GM19023 (cell line): ENCODE results near the gene PHOX2A.

ENCODE experiments used
- ATAC-seq: cut with Tn5 transposase; IDR thresholded peaks from one replicate; pipeline ENCODE4 v1.9.1; 2021; ENCODE audit warnings: mild to moderate bottlenecking, moderate library complexity; ENCODE audit not compliant: unreplicated experiment

The PHOX2A gene

DNA sequence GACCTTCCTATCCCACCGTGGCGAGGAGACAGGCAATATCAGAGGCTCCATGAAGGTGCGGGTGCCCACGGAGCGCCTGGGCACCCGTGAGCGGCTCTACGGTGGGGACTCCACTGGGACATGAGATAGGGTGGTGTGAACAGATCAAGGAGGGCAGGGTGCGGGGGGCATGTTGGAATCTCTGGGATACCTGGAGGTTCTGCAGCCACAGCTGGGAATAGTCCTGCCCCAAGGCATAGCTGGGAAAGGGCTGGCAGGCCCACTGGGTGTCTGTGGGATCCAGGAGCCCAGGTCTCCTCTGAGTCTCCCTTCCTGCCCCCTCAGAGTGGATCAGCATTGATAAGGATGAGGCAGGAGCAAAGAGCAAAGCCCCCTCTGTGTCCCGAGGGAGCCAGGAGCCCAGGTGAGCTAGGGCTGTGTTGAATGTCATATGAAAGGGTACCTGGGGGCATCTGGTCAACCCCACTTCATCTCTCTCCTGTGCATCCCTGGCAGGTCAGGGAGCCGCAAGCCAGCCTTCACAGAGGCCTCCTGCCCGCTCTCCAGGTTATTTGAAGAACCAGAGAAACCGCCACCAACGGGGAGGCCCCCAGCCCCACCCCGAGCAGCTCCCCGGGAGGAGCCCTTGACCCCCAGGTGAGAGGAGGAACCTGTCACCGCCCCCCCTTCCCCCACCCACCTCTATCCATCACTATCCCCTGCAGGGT is 8.5 kb downstream of the PHOX2A start:
- no peak for ATAC-seq

DNA sequence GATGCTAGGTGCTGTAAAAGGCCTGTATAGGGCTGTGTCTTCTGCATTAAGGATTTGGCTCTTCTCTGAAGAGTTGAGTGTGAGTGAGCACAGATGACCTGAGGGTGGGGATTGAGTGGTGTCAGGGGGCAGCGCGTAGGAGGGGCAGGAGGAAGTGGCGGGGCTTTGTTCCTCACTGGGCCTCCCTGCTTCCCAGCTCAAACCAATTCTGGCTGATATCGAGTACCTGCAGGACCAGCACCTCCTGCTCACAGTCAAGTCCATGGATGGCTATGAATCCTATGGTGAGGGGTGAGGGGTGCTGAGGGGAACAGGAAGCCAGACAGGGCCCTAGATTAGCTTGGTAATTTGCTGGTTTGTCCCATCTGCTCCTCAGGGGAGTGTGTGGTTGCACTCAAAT is 9.1 kb downstream of the PHOX2A start:
- ATAC-seq = no peak

DNA sequence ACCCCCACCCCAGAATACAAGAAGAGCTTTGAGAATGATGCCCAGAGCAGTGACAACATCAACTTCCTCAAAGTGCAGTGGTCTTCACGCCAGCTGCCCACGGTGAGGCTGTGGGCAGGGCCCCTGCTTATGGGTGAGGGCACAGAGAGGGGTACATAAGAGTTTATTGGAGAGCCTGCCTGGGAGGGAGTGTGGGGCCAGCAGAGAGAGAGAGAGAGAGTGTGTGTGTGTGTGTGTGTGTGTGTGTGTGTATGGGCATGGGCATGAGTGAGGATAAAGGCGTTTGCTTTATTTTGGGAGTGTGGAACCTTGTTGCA is 9.5 kb downstream of the PHOX2A start:
- ATAC-seq = no peak

DNA sequence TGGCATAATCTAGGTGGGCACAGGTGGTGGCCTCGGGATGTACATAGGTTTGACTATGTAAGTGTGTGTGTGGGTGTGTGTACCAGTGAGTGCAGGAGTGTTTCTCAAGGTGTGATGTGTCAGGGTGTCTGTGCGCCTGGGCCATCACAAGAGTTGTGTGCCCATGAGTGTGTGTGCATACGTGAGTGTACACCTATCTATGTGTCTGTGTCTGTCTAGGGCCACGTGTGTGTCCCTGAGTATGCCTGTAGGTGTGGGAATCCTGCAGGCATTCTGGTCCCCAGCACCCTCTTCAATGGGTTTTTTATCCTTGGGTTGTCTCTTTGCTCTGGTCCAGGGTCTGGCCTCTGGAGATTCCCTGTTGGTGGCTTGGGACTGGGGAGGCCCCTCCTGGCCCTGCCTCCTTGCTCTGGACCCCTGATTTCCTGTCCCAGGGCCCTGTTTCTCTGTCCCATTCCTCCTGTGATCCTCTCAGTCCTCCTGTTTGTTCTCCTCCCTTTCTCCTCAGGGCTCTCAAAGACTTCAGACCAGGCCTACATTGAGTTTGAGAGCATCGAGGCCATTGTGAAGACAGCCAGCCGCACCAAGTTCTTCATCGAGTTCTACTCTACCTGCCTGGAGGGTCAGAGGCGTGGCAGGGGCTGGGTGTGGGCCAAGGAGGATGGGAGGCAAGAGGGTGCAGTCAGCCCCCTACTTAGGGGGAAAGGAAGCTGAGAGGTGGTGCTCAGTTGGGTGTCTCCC is 10.0 kb downstream of the PHOX2A start:
- no peak for ATAC-seq

DNA sequence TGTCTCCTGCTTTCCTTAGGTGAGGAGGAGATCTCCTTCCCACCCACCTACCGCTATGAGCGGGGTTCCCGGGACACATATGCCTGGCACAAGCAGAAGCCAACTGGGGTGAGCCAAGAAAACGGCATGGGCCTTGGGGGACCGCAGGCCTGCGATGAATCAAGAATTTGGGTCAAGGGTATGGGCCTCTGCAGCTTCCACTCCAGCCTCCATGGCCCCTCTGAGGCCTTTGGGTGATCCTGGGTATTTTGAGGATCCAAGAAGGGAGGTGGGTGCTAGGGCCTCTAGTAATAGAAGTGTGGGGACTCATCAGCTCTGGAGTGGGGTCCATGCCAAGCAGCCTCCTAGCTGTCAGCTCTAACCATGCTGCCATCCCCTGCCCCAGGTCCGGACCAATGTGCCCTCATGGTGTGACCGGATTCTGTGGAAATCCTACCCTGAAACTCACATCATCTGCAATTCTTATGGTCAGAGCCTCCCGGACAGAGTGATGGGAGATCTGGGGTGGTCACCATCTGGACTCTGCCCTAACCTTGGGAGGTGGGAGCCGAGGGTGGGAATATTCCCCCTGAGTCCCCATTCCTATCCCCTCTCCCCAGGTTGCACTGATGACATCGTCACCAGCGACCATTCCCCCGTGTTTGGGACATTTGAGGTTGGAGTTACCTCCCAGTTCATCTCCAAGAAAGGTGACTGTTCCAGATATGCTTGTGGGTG is 10.8 kb downstream of the PHOX2A start:
- no peak for ATAC-seq

DNA sequence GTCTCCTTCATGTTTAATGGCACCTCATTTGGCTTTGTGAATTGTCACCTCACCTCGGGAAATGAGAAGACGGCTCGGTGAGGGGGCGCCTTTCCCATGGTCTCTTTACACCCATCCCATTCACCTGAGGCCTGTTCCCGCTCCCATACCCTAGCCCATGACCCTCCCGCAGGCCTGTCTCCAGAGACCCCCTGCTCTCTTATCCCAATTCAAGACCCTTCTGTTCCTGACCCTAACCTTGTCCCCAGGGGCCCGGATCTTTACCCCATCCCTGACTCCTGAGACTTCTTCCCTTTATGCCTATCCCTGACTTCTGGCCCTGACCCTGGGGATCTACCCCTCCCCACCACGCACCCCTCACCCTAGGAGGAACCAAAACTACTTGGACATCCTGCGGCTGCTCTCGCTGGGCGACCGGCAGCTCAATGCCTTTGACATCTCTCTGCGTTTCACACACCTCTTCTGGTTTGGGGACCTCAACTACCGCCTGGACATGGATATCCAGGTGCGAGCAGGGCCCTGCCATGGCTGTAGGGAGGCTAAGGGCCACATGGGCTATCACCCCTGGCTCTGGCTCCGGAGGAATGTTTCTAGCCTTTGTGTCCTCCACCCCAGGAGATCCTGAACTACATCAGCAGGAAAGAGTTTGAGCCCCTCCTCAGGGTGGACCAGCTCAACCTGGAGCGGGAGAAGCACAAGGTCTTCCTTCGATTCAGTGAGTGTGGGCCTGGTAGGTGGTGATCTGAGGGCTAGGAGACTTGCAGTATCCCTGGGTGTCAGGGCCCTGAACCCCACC is 11.5 kb downstream of the PHOX2A start:
- ATAC-seq = no peak

DNA sequence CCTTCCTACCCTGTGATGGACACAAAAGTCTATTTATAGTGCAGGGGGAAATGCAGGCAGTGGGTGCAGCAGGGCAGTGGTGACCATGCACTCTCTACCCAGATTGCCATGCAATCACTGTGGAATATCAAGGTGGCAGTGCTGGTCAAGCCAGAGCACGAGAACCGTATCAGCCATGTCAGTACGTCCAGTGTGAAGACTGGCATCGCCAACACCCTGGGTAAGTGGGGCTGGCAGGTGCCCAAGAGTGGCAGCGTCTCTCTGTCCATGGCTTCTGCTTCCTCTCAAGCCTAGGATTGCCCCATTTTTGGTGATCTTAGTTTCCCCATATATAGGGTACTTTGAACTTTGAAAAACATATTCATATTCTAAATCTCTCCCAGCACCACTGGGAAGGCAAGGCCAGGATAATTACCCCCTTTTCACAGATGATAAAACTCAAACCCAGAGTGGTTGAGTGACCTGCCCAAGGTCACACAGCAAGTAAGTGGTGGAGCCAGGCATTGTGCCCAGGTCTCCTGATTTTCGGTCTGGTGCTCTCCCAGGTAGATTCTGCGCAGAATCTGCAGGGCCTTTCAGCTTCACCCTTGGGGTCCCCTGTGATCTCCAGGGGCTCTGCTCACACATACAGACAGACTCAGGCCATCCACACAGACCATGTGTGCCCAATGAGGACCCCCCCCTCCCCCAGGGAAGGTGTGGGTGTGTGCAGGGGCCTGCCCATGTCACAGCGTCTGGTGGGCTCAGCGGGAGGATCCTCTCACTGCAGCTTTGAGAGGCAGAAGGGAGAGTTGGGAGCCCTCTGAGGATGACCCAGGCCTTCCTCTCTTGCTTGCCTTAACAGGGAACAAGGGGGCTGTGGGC is 12.3 kb downstream of the PHOX2A start:
- no peak for ATAC-seq

DNA sequence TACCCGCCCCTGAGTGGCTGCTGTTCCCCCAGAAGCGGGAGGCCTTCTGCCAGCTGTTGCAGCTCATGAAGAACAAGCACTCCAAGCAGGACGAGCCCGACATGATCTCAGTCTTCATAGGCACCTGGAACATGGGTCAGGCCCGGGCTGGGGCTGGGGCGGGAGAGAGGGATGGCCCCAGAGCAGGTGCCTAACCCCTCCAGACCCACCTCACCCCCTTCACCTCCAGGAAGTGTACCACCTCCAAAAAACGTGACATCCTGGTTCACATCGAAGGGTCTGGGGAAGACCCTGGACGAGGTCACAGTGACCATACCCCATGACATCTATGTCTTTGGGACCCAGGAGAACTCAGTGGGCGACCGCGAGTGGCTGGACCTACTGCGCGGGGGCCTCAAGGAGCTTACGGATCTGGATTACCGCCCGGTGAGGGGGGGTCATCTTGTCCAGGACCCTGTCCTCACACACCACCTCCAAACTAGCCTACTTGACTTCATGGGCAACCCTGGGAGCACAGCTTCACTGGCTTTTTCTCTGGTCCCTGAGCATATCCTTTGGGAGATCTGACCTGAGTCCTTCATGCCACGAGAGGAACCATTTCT is 13.1 kb downstream of the PHOX2A start:
- ATAC-seq = no peak

DNA sequence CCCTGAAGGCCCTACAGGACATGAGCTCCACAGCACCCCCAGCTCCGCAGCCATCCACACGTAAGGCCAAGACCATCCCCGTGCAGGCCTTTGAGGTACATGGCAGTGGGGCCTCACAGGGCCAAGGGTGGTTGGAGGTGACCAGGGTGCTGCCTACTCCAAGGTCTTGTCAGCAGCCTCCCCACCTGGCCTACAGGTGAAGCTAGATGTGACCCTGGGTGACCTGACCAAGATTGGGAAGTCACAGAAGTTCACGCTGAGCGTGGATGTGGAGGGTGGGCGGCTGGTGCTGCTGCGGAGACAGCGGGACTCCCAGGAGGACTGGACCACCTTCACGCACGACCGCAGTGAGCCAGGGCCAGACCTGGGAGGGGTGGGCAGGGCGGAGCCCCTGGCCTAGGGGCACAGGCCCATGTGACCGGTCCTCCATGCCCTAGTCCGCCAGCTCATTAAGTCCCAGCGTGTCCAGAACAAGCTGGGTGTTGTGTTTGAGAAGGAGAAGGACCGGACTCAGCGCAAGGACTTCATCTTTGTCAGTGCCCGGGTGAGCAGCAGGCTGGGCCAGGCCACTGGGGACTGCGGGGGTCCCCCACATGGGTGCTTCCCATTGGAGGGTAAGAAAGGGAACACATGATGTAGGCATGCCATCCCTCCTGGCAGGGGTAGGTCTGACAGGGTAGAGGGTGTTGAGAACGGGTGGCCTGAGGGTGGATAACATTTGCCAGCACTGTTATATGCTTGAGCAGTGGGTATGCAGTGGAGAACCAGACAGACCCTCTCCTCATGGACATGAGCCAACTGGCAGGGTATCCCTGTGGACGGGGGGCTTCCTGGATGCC is 13.8 kb downstream of the PHOX2A start:
- ATAC-seq = no peak

DNA sequence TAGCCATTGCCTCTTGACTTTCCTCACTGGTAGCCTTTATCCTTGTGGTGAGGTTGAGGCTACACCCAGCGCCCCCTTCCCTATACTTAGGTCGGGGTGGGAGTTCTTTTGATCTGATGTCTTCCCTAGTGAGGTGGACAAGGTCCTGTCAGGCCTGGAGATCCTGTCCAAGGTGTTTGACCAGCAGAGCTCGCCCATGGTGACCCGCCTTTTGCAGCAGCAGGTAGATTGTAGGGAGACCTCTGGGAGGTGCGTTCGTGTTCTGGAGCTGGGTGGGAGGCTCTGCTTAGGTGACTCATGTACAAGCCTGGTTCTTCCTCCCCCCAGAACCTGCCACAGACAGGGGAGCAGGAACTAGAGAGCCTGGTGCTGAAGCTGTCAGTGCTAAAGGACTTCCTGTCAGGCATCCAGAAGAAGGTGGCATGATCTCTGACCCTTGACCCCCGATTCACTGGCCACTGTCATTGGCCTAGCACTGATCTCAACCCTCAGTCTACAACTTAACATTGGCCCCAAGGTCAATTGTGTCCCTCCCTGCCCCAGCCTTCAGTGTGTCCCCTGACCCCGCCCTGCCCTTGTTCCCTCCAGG is 14.5 kb downstream of the PHOX2A start:
- ATAC-seq = no peak

DNA sequence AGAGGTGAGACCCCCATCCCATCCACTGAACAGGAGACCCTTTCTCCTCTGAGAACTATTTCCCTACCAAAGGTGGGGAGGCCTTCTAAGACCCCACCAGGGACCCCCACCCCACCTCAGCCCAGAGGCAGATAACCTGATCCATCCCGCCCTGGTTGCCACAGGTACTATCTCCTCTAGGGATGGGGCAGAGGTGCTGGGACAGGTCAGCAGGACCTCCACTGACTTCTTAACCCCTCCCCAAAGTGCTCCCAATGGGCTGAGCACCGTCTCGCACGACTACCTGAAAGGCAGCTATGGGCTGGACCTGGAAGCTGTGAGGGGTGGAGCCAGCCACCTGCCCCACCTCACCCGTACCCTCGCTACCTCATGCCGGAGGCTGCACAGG is 15.1 kb downstream of the PHOX2A start:
- no peak for ATAC-seq

DNA sequence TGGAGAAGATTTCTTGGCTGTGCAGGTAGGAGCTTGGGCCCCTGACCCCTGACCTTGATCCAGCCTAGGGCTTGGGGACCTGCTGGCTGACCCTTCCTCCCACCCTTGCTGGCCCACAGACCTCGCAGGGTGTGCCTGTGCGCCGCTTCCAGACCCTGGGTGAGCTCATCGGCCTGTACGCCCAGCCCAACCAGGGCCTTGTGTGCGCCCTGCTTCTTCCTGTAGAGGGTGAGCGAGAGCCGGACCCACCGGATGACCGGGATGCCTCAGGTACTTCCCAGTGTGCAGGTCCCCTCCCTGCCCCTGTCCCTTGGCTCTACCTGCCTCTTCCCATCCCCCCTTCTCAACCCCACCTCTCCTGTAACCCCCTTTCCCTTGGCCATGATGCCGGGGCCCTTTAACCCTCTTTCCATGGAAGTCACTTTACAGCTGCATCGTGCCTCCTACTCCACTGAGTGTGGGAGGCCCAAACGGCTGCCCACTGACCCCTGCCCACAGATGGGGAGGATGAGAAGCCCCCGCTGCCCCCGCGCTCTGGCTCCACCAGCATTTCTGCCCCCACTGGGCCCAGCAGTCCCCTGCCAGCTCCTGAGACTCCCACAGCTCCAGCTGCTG is 15.6 kb downstream of the PHOX2A start:
- no peak for ATAC-seq

DNA sequence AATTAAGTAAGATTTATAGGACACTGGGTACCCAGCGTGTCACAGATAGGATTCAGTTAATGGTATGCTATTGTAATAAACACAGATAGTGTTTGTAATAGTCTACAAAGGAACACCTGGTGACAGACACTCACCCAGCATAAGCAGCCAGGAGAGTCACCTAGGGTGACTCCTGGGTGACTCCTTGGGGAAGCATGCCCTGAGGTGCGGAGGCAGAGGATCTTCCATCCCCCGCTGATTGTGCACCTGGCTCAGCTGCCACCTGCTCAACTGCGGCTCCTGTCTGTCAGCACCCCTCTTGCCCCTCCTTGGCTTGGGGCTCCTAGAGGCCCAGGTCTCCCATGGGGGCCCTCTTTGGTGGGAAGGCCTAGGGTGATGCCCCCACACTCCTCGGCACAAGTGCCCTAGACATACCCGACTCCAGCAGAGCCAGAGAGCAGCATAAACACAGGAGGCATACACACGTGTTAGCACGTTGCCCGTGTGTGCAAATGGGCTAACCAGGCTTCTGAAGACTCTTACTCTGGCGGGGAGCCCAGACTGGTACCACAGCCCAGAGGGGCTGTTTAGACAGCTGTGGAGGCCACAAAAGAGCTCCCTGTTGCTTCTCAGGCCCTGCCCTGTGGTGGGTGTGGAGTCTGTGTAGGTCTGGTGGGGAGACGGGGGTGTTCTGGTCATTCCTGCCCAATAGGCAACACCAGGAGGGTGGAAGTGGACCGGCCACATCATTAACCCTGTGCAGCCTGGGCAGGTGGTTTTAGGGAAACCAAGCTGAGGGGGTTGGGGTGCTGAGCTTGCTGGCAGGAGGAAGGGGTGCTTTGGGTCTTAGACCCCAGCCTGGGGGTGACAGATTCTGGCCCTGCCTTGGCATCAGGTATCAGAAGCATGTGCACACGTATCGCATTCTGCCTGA is 16.4 kb downstream of the PHOX2A start:
- no peak for ATAC-seq

DNA sequence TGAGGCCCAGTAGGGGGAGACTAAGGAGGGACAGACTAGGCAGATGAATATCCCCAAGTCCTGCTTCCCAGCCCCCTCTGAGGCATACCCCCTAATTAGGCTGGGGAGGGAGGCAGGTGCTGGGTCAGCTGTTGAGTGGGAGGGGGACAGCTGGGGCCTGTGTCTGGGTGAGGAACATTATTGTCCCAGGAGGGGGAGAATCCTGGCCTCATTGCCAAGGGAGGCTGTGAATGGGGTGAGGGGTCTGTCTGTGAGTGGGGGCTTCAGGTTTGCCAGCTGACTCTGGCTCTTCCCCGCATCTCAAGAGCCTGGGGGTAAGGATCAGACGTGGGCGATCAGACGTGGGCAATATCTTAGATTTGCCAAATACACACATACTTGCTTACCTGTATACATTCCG is 17.3 kb downstream of the PHOX2A start:
- no peak for ATAC-seq

DNA sequence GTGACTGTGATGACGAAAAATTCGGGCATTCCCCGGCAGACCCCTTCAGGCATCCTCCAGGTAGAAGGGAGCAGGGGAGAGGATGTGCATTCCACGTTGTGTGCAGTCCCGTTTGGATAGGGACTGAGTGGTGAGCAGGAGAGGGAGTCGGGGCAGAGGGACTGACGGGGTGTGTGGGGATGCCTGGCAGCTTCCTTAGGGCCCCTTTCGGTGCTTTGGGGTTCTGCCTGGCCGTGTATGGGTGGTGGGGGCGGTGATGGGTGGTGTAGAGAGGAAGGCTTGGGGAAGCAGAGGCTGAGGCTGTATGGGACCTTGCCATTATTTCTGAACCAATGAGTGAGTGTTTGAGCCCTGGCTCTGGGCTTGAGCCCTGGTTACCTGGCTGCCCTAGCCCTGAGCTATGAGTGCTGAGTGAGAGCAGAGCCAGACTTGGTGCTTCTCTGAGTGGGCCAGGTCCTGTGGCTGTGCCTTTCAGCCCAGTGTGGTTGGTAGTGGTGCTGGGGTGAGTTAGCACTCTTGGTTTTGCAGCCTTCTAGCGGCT is 18.5 kb downstream of the PHOX2A start:
- ATAC-seq = no peak

DNA sequence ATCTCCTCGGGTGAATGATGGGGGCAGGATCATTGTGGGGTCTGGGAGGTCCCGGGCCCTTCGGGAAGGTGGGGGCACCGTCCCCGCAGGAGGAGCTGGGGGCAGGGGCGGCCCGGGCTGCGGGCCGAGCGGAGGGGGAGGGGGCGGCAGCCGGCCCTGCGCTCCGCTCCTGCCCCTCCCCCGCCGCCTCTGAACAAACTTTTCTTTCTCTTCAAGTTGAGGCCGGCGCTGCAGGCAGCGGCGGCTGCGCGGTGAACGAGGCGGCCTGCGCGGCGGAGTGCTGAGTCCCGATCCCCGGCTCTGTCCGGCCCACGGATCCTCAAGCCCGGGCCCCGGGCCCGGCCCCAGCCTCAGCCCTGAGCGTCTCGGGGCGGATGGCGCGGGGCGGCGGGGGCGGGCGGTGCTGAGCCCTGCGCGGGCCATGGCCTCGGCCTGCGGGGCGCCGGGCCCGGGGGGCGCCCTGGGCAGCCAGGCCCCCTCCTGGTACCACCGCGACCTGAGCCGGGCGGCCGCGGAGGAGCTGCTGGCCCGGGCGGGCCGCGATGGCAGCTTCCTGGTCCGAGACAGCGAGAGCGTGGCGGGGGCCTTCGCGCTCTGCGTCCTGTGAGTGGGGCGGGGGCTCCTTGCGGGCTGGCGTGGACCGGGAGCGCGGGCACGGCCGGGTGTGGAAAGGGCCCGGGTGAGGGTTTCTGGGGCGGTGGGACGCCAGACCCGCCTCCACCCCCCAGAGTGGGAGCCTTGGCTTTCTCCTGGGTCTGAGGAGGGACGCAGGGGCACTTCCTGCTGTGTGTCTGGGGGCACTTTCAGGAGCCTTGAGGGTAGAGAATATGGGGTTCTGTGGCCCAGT is 19.2 kb downstream of the PHOX2A start, which contains the start of gene INPPL1:
Gene INPPL1 (plus strand): TSS at position 204 of the 847 bp plus-strand sequence. CDS start 218 bp downstream, at position 422.
- ATAC-seq = no peak
